Measurements from ENCODE around the gene RAB3B.

The RAB3B gene

DNA sequence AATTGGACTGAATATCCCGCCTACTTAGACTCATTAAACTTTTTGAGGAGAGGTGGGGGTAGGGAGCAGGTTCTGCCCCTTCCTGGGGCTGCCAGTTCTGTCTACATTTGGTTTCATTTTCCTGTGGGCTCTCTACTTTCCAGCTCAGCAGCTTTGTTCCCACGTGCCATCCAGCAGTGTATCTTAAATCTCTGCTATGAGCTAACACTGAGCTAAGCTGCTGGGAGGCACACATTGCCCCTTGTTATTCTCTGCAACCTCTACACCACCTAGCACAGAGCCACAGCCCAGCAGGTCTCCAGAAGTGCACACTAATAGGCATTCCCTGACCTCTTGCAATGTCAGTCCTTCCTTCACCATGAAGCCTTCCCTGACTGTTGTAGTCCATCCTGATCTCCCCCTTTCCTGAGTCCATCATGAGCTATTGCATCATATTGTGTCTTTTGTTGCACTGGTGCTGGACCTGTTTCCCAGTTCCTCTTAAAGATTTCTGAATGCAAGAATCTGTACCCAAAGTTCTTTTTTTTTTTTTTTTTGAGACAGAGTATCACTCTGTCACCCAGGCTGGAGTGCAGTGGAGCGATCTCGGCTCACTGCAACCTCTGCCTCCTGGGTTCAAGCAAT is 83.3 kb downstream of the RAB3B start:
- peak overlapping the region; percentile 18; the same call in 1 of the 2 replicates for H2AFZ ChIP-seq (ENCODE audit: low read depth)

DNA sequence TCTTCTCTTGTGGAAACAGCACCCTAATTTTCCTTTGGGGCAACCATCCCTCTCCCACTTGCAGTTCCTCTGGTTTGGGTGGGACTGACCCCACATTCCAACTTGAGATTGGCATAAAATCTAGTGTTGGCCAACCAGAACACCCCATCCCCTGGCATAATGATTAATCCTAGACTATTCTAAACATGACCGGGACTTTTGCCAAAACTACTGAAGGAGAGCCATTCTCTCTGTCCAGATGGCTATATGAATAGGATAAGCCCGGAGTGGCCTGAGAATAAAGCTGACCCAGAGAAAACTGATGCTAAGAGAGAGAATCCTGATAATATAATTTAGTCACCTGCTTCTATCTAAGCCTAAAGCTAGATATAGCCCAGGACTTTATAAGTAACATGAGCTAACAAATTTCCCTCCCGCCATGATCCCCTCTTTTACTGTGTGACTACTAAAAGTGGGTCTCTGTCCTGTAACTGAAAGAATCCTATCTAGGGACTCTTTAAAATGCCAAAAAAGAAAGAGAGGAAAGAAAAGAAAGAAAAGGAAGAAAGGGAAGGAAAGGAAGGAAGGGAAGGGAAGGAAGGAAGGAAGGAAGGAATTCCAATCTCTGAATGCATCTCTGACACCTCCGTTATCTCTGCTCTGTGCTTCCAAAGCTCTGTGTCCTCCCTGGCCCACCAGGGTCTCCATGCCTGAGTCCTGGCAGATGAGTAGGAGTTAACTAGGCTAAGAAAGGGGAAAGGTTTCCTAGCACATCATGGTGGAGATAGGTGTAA is 84.0 kb downstream of the RAB3B start:
- no peak overlapping the region for H3K4me3 ChIP-seq (IDR thresholded peaks at IDR 0.05; ENCODE audit: insufficient read depth, low read depth, low read length)
- no peak for TF ChIP-seq CTCF (conservative IDR thresholded peaks at IDR 0.05; ENCODE audit: low read depth, low read length)
- no peak overlapping the region for H3K9ac ChIP-seq
- peak overlapping the region; percentile 18; the same call in 1 of the 2 replicates for H2AFZ ChIP-seq (ENCODE audit: low read depth)
- H3K79me2 ChIP-seq (ENCODE audit: insufficient read depth, low read depth), result no peaks in the 10 kb centered on the region
- no peak overlapping the region for H3K27ac ChIP-seq
- H3K4me1 ChIP-seq (ENCODE audit: low read depth, poor library complexity, severe bottlenecking), result peaks cover 5% of the 10 kb centered on the region
- H3K27me3 ChIP-seq (ENCODE audit: insufficient read depth, low read depth), result no peaks in the 10 kb centered on the region
- no peaks in the 10 kb centered on the region for H4K20me1 ChIP-seq (ENCODE audit: insufficient read depth)
- no peaks in the 10 kb centered on the region for H3K36me3 ChIP-seq (ENCODE audit: insufficient read depth)
- peak overlapping the region; percentile 18; the same call in 1 of the 2 replicates for H3K4me2 ChIP-seq

More for the DNA sequence above, 83.3 kb downstream of the RAB3B start:
- peak overlapping the region; percentile 18; the same call in 1 of the 2 replicates for H3K4me2 ChIP-seq
- no peaks in the 10 kb centered on the region for H3K79me2 ChIP-seq (ENCODE audit: insufficient read depth, low read depth)
- no peak for TF ChIP-seq CTCF (conservative IDR thresholded peaks at IDR 0.05; ENCODE audit: low read depth, low read length)
- no peak overlapping the region for H3K9ac ChIP-seq
- H4K20me1 ChIP-seq (ENCODE audit: insufficient read depth), result no peaks in the 10 kb centered on the region
- no peaks in the 10 kb centered on the region for H3K27me3 ChIP-seq (ENCODE audit: insufficient read depth, low read depth)
- H3K4me1 ChIP-seq (ENCODE audit: low read depth, poor library complexity, severe bottlenecking), result peaks cover 5% of the 10 kb centered on the region
- H3K4me3 ChIP-seq (IDR thresholded peaks at IDR 0.05; ENCODE audit: insufficient read depth, low read depth, low read length), result no peak overlapping the region
- H3K36me3 ChIP-seq (ENCODE audit: insufficient read depth), result no peaks in the 10 kb centered on the region
- H3K27ac ChIP-seq, result no peak overlapping the region

DNA sequence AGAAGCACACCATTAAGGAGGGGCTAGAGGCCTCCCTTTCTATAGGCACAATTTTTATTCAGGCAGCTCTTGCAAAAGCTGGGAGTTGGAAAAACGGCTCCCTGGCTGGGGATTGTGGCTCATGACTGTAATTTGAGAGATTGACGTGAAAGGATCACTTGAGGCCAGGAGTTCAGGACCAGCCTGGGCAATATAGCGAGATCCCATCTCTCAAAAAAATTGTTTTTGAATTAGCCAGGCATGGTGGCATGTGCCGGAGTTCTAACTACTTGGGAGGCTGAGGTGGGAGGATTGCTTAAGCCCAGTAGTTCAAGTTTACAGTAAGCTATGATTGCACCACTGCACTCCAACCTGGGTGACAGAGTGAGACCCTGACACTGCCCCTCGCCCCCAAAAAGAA is 88.0 kb downstream of the RAB3B start:
- H4K20me1 ChIP-seq (ENCODE audit: insufficient read depth), result no peaks in the 10 kb centered on the region
- H3K4me2 ChIP-seq, result no peak overlapping the region
- no peak for TF ChIP-seq CTCF (conservative IDR thresholded peaks at IDR 0.05; ENCODE audit: low read depth, low read length)
- no peak overlapping the region for H3K4me3 ChIP-seq (IDR thresholded peaks at IDR 0.05; ENCODE audit: insufficient read depth, low read depth, low read length)
- peaks cover 5% of the 10 kb centered on the region for H3K4me1 ChIP-seq (ENCODE audit: low read depth, poor library complexity, severe bottlenecking)
- no peaks in the 10 kb centered on the region for H3K27me3 ChIP-seq (ENCODE audit: insufficient read depth, low read depth)
- H3K79me2 ChIP-seq (ENCODE audit: insufficient read depth, low read depth), result no peaks in the 10 kb centered on the region
- no peak overlapping the region for H3K9ac ChIP-seq
- H3K27ac ChIP-seq, result no peak overlapping the region
- H2AFZ ChIP-seq (ENCODE audit: low read depth), result no peak overlapping the region
- no peaks in the 10 kb centered on the region for H3K36me3 ChIP-seq (ENCODE audit: insufficient read depth)

DNA sequence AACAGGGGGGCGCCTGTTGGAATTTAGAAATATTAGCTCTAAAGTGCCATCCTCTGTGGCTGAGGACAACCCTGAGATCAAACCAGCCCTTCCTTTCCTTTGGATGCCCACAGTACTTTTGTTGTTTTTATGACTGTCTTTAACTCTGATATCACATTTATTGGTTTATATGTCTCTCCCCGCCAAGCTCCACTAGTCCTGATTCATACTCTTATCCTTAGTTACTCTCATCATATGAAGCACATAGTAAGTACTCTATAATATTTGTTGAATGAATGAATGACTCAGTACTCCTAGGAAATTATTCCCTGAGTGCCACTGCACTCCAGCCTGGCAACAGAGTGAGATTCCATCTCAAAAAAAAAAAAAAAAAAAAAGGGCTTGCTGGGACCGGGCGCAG is 89.3 kb downstream of the RAB3B start:
- no peak for TF ChIP-seq CTCF (conservative IDR thresholded peaks at IDR 0.05; ENCODE audit: low read depth, low read length)
- Histone ChIP-seq H2AFZ (ENCODE audit: low read depth) (no peak overlapping the region), H3K4me2 (no peak overlapping the region), H3K79me2 (ENCODE audit: insufficient read depth, low read depth) (no peaks in the 10 kb centered on the region), H3K9ac (no peak overlapping the region), H3K36me3 (ENCODE audit: insufficient read depth) (no peaks in the 10 kb centered on the region), H3K4me1 (ENCODE audit: low read depth, poor library complexity, severe bottlenecking) (no peaks in the 10 kb centered on the region), H3K27me3 (ENCODE audit: insufficient read depth, low read depth) (no peaks in the 10 kb centered on the region), H3K27ac (no peak overlapping the region), H3K4me3 (IDR thresholded peaks at IDR 0.05; ENCODE audit: insufficient read depth, low read depth, low read length) (no peak overlapping the region), H4K20me1 (ENCODE audit: insufficient read depth) (no peaks in the 10 kb centered on the region)

Measured in KMS-11 (cell line).